Sigmoid colon (tissue), 7 donors: Measurements from ENCODE around the gene INTS6. TPM values are rescaled to one million over a fixed set of nuclear protein-coding genes. Genes with fewer than 3 reads are reported as not detected.

Experiments used
- DNase-seq: peaks from one replicate; pipeline ENCODE4 v3.0.0-alpha.2; 2019
- H3K27ac ChIP-seq, 4 donors: fragments of 200-600 bp; sonication (generic); one replicate each; pipeline ENCODE4 v1.5.1; 2016 to 2019; ENCODE audit warnings: mild to moderate bottlenecking in 1 of 4
- H3K27me3 ChIP-seq, 3 donors: fragments of 200-600 bp; sonication (generic); one replicate each; pipeline ENCODE4 v1.5.1; 2019; ENCODE audit warnings: mild to moderate bottlenecking in 1 of 3
- H3K36me3 ChIP-seq, 4 donors: fragments of 200-600 bp; sonication (generic); one replicate each; pipeline ENCODE4 v1.5.1; 2016 to 2019
- H3K4me1 ChIP-seq, 4 donors: fragments of 200-600 bp; sonication (generic); one replicate each; pipeline ENCODE4 v1.5.1; 2017 to 2019
- H3K4me3 ChIP-seq, 4 donors: fragments of 200-600 bp; sonication (generic); one replicate each; pipeline ENCODE4 v1.5.1; 2017 to 2019; ENCODE audit warnings: mild to moderate bottlenecking in 2 of 4, moderate library complexity in 1 of 4
- H3K9me3 ChIP-seq, 4 donors: fragments of 200-600 bp in 3 of 4; sonication (generic) in 3 of 4; one replicate each; pipeline versions ENCODE4 v1.5.1 to v1.6.1; 2013 to 2019
- EP300 ChIP-seq, 4 donors: sonication (generic); formaldehyde crosslinking; IDR thresholded peaks; one replicate each; pipeline ENCODE4 v1.6.1; 2017; ENCODE audit warnings: antibody characterized with exemption in 4 of 4
- POLR2A ChIP-seq, 2 donors: fragments of 450-650 bp; IDR thresholded peaks; one replicate each; pipeline ENCODE4 v1.6.1; 2016; ENCODE audit warnings: antibody characterized with exemption in 2 of 2, mild to moderate bottlenecking in 2 of 2, moderate library complexity in 2 of 2
- POLR2AphosphoS5 ChIP-seq, 4 donors: sonication (generic); formaldehyde crosslinking; IDR thresholded peaks; one replicate each; pipeline ENCODE4 v1.6.1; 2017; ENCODE audit warnings: antibody characterized with exemption in 4 of 4
- WGBS, 2 donors: extraction: QIAGEN DNeasy Blood & Tissue Kit; methylation state at CpG; one replicate each; pipeline ENCODE4 v1.1.7; 2013; 5-methylcytosine and 5-hydroxymethylcytosine counted together
- intact Hi-C: fragments of 100-400 bp; cut with DNase I; formaldehyde crosslinking; loops from one replicate; pipeline ENCODE4 v1.15.1; 2023
- polyA plus RNA-seq, 3 donors: library from polyadenylated mRNA; stranded (reverse); fragments of 200-250 nt; gene quantifications; one replicate each; pipeline ENCODE4 v1.2.3, GENCODE V29; 2013
- total RNA-seq, 4 donors: library from RNA; depleted of rRNA; stranded (reverse); fragments of >200 nt; gene quantifications; one replicate each; pipeline ENCODE4 v1.1.0, GENCODE V29; 2016
- TF ChIP-seq, protein P1 (sequence below), 4 experiments: fragments of 450-650 bp in 3 of 4; fragments of 200-600 bp in 1 of 4; IDR thresholded peaks; one replicate each; pipeline ENCODE4 v1.5.1; 2016 to 2019; ENCODE audit warnings: antibody characterized with exemption in 4 of 4, mild to moderate bottlenecking in 3 of 4, moderate library complexity in 2 of 4
- donor health status: healthy with polysubstance abuse.
- donor health status: Bipolar disorder and iron deficiency.
- donor health status: healthy.

The INTS6 gene
- total and polyA plus RNA-seq, 7 donors: 6.7 to 43.3 (median 30.0) TPM

DNA sequence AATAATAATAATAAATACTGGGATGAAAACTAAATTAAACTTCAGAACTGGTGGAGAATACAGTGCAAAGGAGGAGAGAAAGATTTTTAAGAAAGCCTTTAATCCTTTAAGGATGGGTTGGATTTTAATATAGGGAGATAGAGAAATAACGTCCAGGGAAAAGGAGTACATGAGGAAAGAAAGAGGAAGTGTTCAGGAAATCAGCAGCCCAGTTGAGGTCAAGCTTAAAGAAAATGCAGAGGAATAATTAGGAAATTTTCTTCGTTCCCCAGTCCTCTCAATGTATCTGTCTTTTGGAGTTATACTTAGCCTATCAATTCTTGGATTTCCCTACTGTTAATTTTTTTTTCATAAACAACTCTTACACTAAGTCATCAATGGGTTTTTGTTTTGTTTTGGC, 47.7 kb downstream of the INTS6 start:
- Histone ChIP-seq H3K9me3 (no peaks in the 10 kb centered on the region), H3K4me3 (no peak overlapping the region), H3K4me1 (no peaks in the 10 kb centered on the region), H3K36me3 (no peaks in the 10 kb centered on the region), H3K27me3 (no peaks in the 10 kb centered on the region), H3K27ac (no peak overlapping the region)
- DNase-seq: no peak
- intact Hi-C loops: loop anchor here (10.0 kb wide), 1 partner anchor 1050 kb away; the partner anchor contains the start of genes CKAP2 and VPS36
- 74 to 79% methylated on average over 2 of the region's 2 CpGs for WGBS, 2 donors
- no peak for TF ChIP-seq POLR2A (IDR thresholded peaks at IDR 0.05)
- TF ChIP-seq EP300 (IDR thresholded peaks at IDR 0.05): no peak
- TF ChIP-seq, protein P1, sequence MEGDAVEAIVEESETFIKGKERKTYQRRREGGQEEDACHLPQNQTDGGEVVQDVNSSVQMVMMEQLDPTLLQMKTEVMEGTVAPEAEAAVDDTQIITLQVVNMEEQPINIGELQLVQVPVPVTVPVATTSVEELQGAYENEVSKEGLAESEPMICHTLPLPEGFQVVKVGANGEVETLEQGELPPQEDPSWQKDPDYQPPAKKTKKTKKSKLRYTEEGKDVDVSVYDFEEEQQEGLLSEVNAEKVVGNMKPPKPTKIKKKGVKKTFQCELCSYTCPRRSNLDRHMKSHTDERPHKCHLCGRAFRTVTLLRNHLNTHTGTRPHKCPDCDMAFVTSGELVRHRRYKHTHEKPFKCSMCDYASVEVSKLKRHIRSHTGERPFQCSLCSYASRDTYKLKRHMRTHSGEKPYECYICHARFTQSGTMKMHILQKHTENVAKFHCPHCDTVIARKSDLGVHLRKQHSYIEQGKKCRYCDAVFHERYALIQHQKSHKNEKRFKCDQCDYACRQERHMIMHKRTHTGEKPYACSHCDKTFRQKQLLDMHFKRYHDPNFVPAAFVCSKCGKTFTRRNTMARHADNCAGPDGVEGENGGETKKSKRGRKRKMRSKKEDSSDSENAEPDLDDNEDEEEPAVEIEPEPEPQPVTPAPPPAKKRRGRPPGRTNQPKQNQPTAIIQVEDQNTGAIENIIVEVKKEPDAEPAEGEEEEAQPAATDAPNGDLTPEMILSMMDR (IDR thresholded peaks at IDR 0.05): no peak
- TF ChIP-seq POLR2AphosphoS5 (IDR thresholded peaks at IDR 0.05): no peak

DNA sequence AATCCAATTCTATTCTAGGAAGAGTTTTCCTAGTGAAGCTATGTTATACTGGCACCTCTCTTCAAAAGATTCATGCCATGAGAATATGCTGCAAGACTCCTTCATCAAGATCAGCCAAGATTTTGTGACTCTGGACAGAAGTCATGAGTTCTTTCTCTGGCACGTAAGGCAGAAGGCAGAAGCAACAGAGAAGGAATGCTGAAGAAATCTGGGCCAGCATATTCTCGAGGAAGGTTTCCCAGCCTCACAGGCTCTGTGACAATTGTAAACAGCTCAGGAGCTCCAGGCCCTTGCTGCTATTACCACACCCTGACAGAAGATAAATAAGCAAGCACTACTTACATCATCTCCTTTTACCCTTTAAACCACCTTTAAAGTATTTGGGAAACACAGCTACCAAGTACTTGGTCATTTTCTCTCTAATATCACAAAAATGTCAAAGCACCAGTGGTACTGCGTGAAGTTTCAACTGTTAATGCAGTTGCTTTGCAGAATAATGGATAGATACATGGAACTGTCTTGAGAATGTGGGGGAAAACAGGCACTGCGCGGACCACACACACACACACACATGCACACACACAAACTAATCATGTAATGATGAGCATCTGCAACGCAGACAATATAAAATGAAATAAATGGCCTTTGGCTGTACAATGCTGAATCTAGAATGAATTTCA, 55.4 kb downstream of the INTS6 start:
- no peaks in the 10 kb centered on the region for H3K27me3 ChIP-seq
- TF ChIP-seq POLR2A (IDR thresholded peaks at IDR 0.05) (no peak), POLR2AphosphoS5 (IDR thresholded peaks at IDR 0.05) (peak in 3 of 4 donors; percentile 35 to 49 (median 42))
- peak; percentile 84 for DNase-seq
- H3K27ac ChIP-seq: peak overlapping the region; percentile 18 to 66 (median 64)
- H3K4me1 ChIP-seq: peaks cover 0 to 27% (median 18%) of the 10 kb centered on the region in 4 donors
- WGBS, 2 donors: 64 to 80% methylated on average over 6 of the region's 6 CpGs
- H3K4me3 ChIP-seq: no peak overlapping the region
- intact Hi-C loops: no loop called here
- no peaks in the 10 kb centered on the region for H3K9me3 ChIP-seq
- no peaks in the 10 kb centered on the region for H3K36me3 ChIP-seq

DNA sequence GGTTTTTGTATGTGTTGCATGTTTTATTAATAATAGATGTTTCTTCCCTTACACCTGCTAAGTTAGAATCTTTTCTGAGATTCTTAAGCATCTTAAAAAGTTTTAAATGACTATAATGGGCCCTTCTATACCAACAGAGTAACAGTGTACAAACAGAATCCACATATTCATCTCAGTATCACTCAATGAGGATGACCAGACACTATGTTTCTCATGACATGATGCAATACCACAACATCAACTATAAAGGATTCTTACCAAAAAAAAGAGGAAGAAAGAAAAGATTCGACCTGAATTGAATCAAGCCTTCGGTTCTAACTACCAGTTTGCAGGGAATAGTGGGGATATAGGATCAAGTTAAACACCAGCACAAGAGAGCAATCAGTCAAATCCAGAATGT, 56.5 kb downstream of the INTS6 start:
- no peak for TF ChIP-seq POLR2A (IDR thresholded peaks at IDR 0.05)
- no peak for TF ChIP-seq EP300 (IDR thresholded peaks at IDR 0.05)
- no peak for TF ChIP-seq POLR2AphosphoS5 (IDR thresholded peaks at IDR 0.05)
- TF ChIP-seq, protein P1 (IDR thresholded peaks at IDR 0.05): no peak
- intact Hi-C loops: no loop called here
- H3K4me3 ChIP-seq: no peak overlapping the region
- no peaks in the 10 kb centered on the region for H3K9me3 ChIP-seq
- H3K27me3 ChIP-seq: no peaks in the 10 kb centered on the region
- 59 to 83% methylated on average over 2 of the region's 2 CpGs for WGBS, 2 donors
- no peaks in the 10 kb centered on the region for H3K36me3 ChIP-seq
- H3K4me1 ChIP-seq: peaks cover 0 to 27% (median 18%) of the 10 kb centered on the region in 4 donors
- peak overlapping the region in 3 of 4 donors; percentile 62 to 66 (median 65) for H3K27ac ChIP-seq
- no peak for DNase-seq

DNA sequence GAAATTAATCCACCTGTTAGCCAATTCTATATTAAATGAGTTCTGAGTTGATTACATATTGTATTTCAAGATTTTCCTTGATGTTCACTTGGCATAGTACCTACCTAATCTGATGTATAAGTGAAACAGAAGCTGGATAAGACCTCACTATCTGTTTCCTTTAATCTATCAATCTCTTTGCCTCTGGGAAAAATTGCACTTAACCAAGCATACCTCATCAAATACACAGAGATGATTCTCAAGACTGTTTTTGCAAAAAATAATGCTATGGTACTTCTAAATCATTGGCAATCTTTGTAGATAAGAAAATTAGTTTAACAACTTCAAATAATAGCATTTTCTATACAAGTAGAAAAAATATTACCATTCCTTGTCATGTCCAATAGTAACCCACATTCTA, 58.1 kb downstream of the INTS6 start:
- no peak for TF ChIP-seq EP300 (IDR thresholded peaks at IDR 0.05)
- no peak for TF ChIP-seq POLR2AphosphoS5 (IDR thresholded peaks at IDR 0.05)
- TF ChIP-seq, protein P1 (IDR thresholded peaks at IDR 0.05): no peak
- no peak for TF ChIP-seq POLR2A (IDR thresholded peaks at IDR 0.05)
- no peak overlapping the region for H3K4me3 ChIP-seq

DNA sequence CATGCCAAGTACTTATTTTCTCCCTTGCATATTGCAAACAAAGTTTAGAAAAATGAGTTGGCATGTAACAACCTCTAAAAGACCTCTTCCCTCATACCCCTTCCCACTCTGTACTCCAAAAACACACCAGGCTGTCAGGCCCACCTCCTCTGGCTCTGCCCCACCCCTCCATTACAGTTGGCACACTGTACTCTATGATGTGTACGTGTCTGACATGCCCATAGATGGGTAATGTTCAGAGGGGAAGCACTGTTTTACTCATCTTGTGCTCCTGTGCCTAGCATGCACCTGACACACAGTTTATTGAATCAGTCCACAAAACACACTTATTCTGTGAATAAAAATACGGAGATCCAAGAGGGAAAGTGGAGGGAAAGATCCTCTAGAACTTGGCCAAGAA, 67.7 kb downstream of the INTS6 start:
- DNase-seq: no peak
- 96% methylated on average over 2 of the region's 2 CpGs for WGBS, 2 donors
- Histone ChIP-seq H3K4me1 (no peaks in the 10 kb centered on the region), H3K27me3 (no peaks in the 10 kb centered on the region), H3K27ac (no peak overlapping the region), H3K9me3 (no peaks in the 10 kb centered on the region), H3K4me3 (no peak overlapping the region), H3K36me3 (peaks cover 0 to 24% (median 8%) of the 10 kb centered on the region in 4 donors)
- intact Hi-C loops: no loop called here
- no peak for TF ChIP-seq EP300 (IDR thresholded peaks at IDR 0.05)
- no peak for TF ChIP-seq POLR2A (IDR thresholded peaks at IDR 0.05)
- no peak for TF ChIP-seq POLR2AphosphoS5 (IDR thresholded peaks at IDR 0.05)
- TF ChIP-seq, protein P1 (IDR thresholded peaks at IDR 0.05): no peak

More for the DNA sequence above, 58.1 kb downstream of the INTS6 start:
- Histone ChIP-seq H3K4me1 (peaks cover 0 to 27% (median 18%) of the 10 kb centered on the region in 4 donors), H3K27ac (no peak overlapping the region), H3K36me3 (no peaks in the 10 kb centered on the region), H3K27me3 (no peaks in the 10 kb centered on the region), H3K9me3 (no peaks in the 10 kb centered on the region)
- DNase-seq: no peak
- intact Hi-C loops: no loop called here
